Loucy (cell line): ENCODE measurements around the gene IL20RA.
A peak's percentile ranks its signal among the peaks of the same experiment; 100 is the strongest.

Experiments used
- H2AFZ ChIP-seq: fragments of 200-600 bp; sonication (generic); 2 replicates; pipeline ENCODE4 v1.6.0; 2016; ENCODE audit warnings: antibody characterized with exemption, mild to moderate bottlenecking, low read length, moderate library complexity
- H3F3A ChIP-seq: fragments of 200-600 bp; 2 replicates; pipeline ENCODE4 v1.6.0; 2016; ENCODE audit warnings: antibody characterized with exemption, low read depth, mild to moderate bottlenecking
- H3K27me3 ChIP-seq: fragments of 200-600 bp; sonication (generic); 2 replicates; pipeline ENCODE4 v1.6.1; 2014; ENCODE audit warnings: low read length, mild to moderate bottlenecking; ENCODE audit not compliant: insufficient read depth, poor library complexity, severe bottlenecking
- H3K36me3 ChIP-seq: fragments of 200-600 bp; sonication (generic); 2 replicates; pipeline ENCODE4 v1.6.1; 2016; ENCODE audit warnings: low read length; ENCODE audit not compliant: insufficient read depth
- H3K4me1 ChIP-seq: fragments of 200-600 bp; sonication (generic); 2 replicates; pipeline ENCODE4 v1.5.1; 2014; ENCODE audit warnings: low read length, mild to moderate bottlenecking; ENCODE audit not compliant: insufficient read depth, poor library complexity, severe bottlenecking
- H3K4me2 ChIP-seq: fragments of 200-600 bp; sonication (generic); 2 replicates; pipeline ENCODE4 v1.6.0; 2014; ENCODE audit warnings: antibody characterized with exemption, low read length, low read depth, mild to moderate bottlenecking; ENCODE audit not compliant: poor library complexity, severe bottlenecking
- H3K4me3 ChIP-seq: fragments of 200-600 bp; sonication (generic); 2 replicates; pipeline ENCODE4 v1.5.1; 2014; ENCODE audit warnings: low read length, mild to moderate bottlenecking, mixed read lengths; ENCODE audit not compliant: poor library complexity, severe bottlenecking
- H3K79me2 ChIP-seq: fragments of 200-600 bp; sonication (generic); 2 replicates; pipeline ENCODE4 v1.6.1; 2014; ENCODE audit warnings: low read length; ENCODE audit not compliant: insufficient read depth
- H3K9ac ChIP-seq: fragments of 200-600 bp; sonication (generic); 2 replicates; pipeline ENCODE4 v1.6.0; 2014; ENCODE audit warnings: mild to moderate bottlenecking, low read depth, low read length, moderate library complexity; ENCODE audit not compliant: poor library complexity, severe bottlenecking
- H3K9me2 ChIP-seq: fragments of 200-600 bp; sonication (generic); replicated peaks from 2 replicates; pipeline ENCODE4 v1.6.1; 2016; ENCODE audit warnings: low read depth, low read length, mixed read lengths
- H3K9me3 ChIP-seq: fragments of 200-600 bp; sonication (generic); 2 replicates; pipeline ENCODE4 v1.6.1; 2014; ENCODE audit warnings: mild to moderate bottlenecking, antibody characterized with exemption, low read length, low read depth; ENCODE audit not compliant: insufficient read depth
- H4K20me1 ChIP-seq: fragments of 200-600 bp; sonication (generic); 2 replicates; pipeline ENCODE4 v1.6.0; 2014; ENCODE audit warnings: antibody characterized with exemption, low read length, mild to moderate bottlenecking; ENCODE audit not compliant: insufficient read depth, poor library complexity, severe bottlenecking
- CTCF ChIP-seq: fragments of 200-600 bp; sonication (generic); conservative IDR thresholded peaks from 2 replicates; pipeline ENCODE4 v1.5.1; 2014; ENCODE audit warnings: mild to moderate bottlenecking, antibody characterized with exemption, low read length
- EZH2phosphoT487 ChIP-seq: fragments of 200-600 bp; IDR thresholded peaks from 2 replicates; pipeline ENCODE4 v1.6.1; 2018; ENCODE audit warnings: antibody characterized with exemption, mild to moderate bottlenecking, moderate library complexity, borderline replicate concordance

IL20RA gene

GRCh38 chr6:137013738-137014602 is 30.8 kb downstream of the IL20RA start:
- Histone ChIP-seq H3K79me2 (no peaks in the 10 kb centered on the region), H3K9me3 (no peaks in the 10 kb centered on the region), H3K4me1 (no peaks in the 10 kb centered on the region), H3K4me2 (no peak overlapping the region), H4K20me1 (no peaks in the 10 kb centered on the region), H3K27me3 (peaks cover 99% of the 10 kb centered on the region), H3K9me2 (no peaks in the 10 kb centered on the region), H3K4me3 (no peak overlapping the region), H3K36me3 (no peaks in the 10 kb centered on the region), H2AFZ (no peak overlapping the region), H3K9ac (no peak overlapping the region), H3F3A (no peaks in the 10 kb centered on the region)
- no peak for TF ChIP-seq EZH2phosphoT487
- peak; percentile 59 for TF ChIP-seq CTCF

- no peaks in the 10 kb centered on the region for H4K20me1 ChIP-seq
- H3K79me2 ChIP-seq, result no peaks in the 10 kb centered on the region
- H3K9me3 ChIP-seq, result no peaks in the 10 kb centered on the region
- H3K4me3 ChIP-seq, result no peak overlapping the region
- H3F3A ChIP-seq, result no peaks in the 10 kb centered on the region
- no peak overlapping the region for H3K4me2 ChIP-seq
- TF ChIP-seq EZH2phosphoT487, result no peak
- no peak for TF ChIP-seq CTCF
- no peak overlapping the region for H3K9ac ChIP-seq
- H3K4me1 ChIP-seq, result no peaks in the 10 kb centered on the region
- no peak overlapping the region for H2AFZ ChIP-seq
- no peaks in the 10 kb centered on the region for H3K9me2 ChIP-seq
- peaks cover 99% of the 10 kb centered on the region for H3K27me3 ChIP-seq
- H3K36me3 ChIP-seq, result no peaks in the 10 kb centered on the region
Observed at GRCh38 chr6:137013031-137013430, 31.7 kb downstream of the IL20RA start.

GRCh38 chr6:137011406-137011805 is 33.4 kb downstream of the IL20RA start:
- Histone ChIP-seq H3K36me3 (no peaks in the 10 kb centered on the region), H3F3A (no peaks in the 10 kb centered on the region), H3K9me2 (no peaks in the 10 kb centered on the region), H3K9ac (no peak overlapping the region), H3K4me2 (no peak overlapping the region), H3K9me3 (no peaks in the 10 kb centered on the region), H3K4me1 (no peaks in the 10 kb centered on the region), H3K79me2 (no peaks in the 10 kb centered on the region), H2AFZ (no peak overlapping the region), H4K20me1 (no peaks in the 10 kb centered on the region), H3K4me3 (no peak overlapping the region), H3K27me3 (peaks cover 99% of the 10 kb centered on the region)
- no peak for TF ChIP-seq EZH2phosphoT487
- no peak for TF ChIP-seq CTCF
